IPS DF 4.7 (cell line): ENCODE measurements around the gene CASQ1.

Source experiments
- DNase-seq: peaks from one replicate; pipeline ENCODE4 v3.0.0-alpha.2; 2013; ENCODE audit warnings: low spot score; ENCODE audit errors: extremely low read depth

CASQ1 gene

DNA sequence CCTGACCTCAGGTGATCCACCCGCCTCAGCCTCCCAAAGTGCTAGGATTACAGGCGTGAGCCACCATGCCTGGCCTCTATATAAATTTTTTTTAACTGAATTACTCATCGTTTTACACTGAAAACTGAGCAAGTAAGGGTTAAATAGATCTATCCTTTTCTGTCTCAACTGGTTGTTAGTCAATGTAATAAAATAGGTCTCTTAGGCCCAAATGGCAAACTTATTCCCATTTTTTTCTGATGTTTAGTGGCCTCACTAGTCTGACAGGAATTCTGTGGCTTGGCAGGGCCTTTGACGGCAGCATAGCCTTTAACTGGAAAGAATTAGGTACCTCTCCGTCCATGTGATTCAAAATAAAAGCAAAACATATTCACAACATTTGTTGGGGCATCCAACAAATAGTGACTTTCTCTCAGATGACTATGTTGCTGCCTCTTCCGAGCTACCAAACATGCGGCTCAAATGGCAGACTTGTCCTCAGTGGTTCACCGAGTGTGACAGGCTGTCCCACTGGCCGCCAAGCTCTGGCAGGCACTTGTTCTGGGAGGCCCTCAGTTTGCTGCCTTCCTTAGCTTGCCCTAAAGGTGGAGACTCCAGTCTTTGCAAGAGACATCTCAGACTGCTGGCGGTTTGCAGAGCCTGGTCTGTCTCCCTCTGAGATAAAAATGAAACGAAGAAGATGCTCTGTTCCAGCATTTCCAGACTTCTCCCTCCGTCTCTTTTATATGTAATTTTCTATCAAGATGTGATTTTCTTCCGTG lies 21.6 kb upstream of the CASQ1 start:
- DNase-seq: no peak

DNA sequence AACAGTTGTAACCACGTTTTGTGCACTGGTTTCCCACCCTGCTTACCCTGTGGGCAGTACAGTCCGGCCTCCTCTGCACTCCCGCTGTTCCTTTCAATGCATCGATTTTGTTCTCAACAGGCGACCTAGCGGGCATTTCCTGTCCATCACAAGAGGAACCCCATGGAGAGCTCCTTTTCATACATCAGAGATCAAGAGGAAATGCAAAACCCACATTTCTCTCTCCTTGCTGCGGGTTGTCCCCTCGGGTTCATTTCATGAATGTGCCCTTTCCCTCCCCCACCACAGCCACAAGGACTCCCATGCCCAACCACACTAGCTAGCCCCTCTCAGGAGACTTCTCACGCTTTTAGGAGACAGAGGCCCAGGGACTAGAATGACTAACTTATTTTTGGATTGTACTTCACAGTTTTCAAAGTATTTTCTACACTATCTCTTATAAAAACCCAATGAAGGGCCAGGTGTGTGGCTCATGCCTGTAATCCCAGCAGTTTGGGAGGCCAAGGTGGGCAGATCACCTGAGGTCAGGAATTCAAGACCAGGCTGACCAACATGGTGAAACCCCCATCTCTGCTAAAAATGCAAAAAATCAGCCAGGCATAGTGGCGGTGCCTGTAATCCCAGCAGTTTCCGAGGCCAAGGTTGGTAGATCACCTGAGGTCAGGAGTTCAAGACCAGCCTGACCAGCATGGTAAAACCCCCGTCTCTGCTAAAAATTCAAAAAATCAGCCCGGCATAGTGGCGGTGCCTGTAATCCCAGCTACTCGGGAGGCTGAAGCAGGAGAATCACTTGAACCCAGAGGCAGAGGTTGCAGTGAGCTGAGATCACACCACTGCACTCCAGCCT lies 20.6 kb upstream of the CASQ1 start:
- peak; percentile 99 for DNase-seq

DNA sequence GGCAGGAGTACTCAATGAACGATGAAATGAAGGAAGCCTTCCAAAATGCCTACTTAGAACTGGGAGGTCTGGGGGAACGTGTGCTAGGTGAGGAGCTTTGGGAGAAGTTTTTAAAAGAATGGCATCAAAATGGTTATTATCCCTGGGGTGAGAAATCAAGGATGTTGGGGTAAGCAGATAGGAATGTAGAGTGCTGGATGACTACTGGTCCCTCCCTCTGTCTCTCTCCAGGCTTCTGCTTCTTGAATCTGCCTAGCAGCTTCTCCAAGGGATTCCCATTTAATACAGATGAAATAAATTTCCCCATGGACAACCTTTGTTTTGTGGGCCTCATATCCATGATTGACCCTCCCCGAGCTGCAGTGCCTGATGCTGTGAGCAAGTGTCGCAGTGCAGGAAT lies 19.0 kb upstream of the CASQ1 start:
- DNase-seq: no peak

DNA sequence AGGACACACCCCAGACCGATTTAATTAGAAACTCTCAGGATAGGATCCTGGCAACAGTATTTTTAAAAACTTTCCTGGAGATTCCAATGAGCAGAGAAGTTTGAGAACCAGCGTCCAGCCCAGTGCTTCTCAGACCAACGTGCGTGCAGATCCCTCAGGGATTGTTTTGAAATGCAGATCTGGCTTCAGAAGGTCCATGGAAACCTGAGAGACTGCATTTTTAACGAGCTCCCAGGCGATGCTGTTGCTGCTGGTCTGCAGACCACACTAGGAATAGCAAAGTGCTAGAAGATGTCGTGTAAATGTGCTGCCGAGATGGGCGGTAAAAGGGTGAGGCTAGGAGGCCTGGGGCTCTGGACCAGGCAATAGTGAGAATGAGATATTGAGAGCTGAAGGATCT lies 18.4 kb upstream of the CASQ1 start:
- no peak for DNase-seq

DNA sequence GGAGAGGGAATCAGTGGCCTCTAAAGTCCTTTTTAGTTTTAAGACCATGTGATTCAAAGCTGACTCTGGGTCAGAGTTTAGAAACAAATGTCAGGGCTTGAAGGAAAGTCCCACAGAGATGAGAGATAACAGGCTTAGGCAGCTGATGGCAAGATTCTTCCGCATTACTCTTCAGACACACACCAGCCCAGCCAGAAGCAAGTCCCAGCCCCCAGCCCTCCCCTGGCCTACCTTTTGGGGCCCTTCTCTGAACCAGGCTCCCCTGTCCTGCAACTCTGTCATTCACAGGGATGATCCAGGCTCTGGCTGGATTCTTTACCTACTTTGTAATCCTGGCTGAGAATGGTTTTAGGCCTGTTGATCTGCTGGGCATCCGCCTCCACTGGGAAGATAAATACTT lies 13.1 kb upstream of the CASQ1 start:
- no peak for DNase-seq

DNA sequence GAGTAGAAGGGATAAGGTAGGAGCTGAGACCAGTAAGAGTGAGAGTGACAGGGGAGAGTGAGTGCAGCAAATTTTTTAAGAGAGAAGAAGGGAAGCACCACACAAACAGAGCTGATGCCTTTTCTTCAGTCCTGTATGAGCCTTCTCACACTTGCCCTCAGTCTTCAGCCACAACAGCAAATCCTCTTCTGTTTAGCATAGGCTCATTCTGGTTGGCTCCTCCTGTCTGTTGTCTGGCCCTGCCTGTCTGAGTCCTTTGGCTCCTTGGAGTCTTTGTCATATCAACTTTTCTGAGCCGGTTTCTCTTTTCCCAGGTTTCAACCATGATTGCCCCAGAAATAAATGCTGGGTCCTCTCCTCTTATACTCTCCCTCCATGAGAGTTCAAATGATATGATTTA lies 12.7 kb upstream of the CASQ1 start:
- DNase-seq: no peak

DNA sequence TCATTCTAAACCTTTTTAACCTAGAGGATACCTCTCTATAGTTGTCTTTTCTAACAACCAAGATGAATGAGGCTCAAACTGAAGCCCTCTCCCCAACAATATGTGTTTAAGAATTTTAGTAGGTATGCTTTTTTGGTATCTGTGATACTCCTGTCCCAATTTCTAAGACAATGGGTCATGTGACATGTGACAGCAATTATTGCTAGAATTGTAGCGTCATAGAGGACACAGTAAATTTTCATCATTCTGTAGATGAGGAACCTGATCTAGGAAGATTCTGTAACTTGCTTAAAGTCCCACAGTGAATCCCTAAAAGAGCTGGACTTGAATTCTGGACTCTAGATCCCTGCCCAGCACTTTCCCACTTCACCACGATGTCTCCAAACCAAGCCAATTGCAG lies 11.6 kb upstream of the CASQ1 start:
- no peak for DNase-seq

DNA sequence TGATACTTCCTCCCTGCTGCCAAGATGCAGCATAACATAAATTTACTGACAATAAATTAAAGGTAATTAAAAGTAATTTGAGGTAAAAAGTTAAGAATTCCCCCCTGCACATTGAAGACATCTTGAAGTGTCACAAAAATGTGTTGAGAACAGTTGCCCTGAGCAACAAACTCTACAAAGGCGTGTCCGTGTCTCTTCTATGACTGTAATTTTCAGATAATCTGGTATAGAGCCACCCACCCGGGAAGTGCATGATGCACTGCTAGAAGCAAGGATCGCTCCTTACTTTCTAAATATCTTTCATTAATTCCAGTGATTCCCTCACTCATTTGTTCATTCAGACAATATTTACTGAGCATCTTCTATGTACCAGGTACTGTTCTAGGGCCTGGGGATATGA lies 11.0 kb upstream of the CASQ1 start:
- DNase-seq: no peak

DNA sequence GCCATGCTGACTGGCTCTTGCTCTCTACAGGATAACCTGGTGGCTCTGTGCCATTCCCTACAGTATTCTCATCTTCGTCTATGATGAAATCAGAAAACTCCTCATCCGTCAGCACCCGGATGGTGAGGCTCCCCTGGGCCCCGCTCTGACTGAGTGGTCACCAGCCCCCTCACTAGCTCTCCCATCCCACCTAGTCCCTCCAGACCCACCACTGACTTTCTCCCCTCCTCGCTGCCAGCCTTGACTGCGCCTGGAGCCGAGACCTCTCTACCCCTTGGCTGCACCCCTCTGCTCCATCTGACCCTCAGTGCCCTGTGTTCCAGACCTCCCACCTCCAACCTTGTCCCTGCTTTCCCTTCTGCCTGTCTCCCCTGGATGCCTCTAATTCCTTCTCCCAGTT lies 4.1 kb upstream of the CASQ1 start:
- no peak for DNase-seq

DNA sequence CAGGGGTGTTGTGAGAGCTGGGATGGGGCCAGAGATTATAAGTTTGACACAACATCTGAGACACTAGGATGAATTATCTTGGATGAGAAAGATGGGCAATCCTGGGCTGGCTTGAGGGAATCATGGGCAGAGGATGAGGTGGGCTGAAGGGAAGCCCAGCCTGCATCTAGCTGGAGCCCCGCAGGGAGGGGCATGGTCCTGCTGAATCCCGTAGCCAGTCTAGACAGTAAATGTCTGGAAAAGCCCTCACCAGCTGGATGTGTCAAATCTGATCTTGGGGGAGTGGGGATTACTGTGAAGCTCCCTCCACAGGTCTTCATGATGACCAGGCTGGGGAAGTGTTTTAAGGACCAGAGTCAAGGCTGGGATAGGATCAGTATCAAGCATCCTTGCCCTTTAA lies 3.6 kb upstream of the CASQ1 start:
- DNase-seq: no peak

DNA sequence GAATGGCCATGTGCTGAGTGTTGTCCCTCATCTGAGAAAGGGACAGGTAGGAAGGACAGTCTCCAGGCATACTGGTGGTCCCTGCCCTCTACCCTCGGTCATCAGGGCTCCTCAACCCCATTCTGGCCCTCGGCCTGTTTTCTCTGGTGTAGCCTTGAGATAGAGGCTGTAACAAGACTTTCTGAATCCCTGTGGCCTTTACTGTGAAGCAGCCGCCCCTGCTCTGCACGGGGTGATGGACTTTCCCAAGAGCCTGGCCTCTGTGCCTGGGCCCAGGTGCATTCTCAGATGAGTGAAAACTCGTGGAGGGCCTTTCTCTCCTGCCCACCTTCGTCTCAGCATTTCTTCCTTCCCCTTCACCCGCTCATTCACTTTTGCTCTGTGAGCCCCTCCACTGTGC lies 3.0 kb upstream of the CASQ1 start:
- DNase-seq: no peak

DNA sequence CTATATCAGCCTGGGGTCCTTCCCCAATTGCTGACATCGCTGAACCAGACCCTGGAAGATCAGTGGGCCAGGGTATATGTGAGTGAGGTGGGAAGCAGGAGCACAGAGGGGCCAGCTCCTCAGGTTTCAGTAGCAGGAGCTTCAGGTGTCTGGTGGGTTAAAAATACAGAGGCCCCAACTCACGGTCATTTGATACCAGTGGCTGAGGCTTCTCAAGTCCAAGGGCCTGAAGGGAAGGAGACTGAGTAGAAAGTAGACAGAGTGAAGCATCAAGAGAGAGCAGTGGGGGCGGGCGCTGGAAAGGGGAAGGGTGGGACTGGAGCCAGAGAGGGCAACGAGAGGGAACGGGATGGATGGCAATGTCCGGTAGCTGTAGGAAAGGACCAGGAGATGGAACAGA lies 2.0 kb upstream of the CASQ1 start:
- DNase-seq: no peak

DNA sequence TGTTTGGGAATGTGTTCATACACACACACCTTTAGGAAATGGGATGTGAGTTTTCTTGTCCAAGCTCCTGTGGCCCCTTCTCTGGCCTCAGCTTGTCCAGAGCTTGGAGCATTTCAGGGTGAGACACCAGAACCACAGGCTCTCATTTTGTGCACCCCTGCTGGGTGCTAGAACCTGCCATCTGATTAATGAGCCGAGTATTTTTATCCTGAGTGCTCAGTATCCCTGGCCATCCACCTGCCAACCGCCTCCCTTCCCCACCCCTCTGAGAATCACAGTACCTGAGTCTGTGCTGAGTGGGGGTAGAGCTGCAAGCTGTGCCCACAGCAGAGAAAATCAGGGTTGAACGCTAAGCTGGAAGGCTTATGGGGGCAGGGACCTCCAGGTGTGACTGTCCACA lies 1.4 kb downstream of the CASQ1 start:
- DNase-seq: no peak

DNA sequence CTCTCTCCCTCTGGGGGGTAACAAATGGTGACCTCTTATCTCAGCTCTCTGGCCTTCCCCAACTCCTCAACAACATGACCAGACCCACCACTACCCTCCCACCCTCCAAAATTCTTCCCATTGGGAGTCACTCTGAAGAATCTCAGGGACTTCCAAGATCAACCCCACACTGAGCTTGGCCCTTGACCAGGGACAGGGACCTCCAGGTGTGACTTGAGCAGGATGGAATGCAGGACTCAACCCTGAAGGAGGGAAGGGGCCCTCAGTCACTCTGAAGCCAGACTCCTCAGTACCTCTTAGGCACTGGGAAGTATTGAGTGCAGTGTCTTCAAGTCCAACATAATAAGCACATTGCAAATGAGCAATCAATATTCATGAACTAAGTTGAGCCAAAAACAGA lies 1.9 kb downstream of the CASQ1 start:
- DNase-seq: no peak

DNA sequence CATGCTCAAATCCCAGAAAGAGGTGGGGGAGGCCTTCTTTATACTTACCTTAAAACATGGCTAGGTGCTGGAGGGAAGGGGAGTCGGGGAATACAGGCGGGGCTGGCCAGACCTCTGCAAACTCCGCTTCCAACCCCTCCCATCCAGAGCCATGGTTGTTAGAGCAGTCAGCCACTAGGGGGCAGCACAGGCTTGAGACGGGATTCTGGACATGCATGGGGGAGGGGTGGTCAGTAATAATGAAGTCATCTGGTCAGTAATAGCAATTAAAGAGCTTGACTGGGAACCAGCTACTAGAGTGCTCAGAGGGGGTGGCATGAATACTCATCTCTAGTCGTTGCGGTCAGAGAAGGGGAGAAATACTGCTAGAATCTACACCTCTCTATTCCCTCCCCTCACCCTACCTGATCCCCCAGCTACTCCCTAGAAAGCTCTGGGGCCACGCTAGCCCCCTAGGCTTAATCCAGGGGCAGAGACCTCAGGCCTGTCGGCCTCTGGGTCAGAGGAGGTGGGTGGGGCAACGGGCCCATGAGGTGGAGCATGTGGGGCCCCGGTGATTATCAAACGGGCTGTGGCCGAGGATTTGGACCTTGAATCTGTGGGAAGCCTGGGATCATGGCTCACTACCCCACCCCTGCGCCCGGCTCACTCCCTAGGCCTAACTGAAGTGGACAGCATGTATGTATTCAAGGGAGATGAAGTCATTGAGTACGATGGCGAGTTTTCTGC lies 2.9 kb downstream of the CASQ1 start:
- DNase-seq: peak; percentile 90

DNA sequence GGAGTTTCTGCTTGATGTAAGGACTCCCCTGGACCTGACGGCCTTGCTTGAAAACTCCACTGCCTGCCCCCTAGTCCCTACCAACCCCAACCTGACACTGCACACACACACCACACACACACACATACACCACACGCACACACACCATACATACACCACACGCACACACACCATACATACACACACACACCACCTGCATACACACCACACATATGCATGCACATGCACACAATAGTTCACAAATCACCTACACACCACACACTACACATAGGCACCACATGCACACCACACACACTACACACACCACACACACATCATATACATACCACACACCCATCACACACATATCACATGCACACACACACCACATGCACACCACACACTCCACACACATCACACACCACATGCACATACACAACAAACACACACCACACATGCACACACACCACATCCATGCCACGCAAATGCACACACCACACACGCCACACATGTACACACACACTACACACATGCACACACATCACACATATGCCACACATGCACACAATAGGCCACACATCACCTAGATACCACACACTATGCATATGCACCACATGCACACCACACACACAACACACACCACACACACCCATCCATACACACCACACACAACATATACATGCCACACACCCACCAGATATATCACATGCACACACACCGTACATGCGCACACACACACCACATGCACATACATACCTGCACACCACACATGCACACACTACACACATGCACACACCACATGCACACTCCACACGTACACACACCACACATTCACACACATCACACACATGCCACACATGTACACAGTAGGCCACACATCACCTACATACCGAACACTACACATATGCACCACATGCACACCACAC lies 3.7 kb downstream of the CASQ1 start:
- no peak for DNase-seq

DNA sequence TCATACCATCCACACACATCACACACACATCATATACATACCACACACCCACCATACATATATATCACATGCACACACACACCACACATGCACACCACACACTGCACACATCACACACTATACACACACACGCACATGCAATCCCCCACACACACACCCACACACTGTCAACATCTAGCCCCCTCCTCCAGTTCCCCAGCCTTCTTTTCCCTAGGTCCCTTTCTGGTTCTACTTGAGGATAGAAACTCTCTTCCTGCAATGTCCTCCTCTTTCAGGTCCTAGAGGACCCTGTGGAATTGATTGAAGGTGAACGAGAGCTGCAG lies 4.3 kb downstream of the CASQ1 start:
- DNase-seq: no peak

DNA sequence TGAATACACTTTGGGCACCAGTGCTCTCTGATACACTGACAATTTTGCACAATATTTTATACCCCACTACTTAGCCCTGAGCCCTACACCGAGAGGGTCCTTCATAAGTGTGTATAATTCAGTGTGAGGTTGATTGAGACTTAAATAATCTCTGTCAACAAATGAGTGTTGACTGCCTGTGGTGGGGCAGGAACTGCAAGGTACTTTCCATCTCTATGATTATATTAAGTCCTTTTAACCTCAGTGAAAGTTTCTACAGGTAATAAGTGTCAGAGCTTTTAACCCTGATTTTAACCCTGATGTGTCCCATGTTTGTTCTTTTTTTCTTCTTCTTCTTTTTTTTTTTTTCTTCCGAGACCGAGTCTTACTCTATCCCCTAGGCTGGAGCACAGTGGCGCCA lies 5.8 kb downstream of the CASQ1 start:
- DNase-seq: no peak

DNA sequence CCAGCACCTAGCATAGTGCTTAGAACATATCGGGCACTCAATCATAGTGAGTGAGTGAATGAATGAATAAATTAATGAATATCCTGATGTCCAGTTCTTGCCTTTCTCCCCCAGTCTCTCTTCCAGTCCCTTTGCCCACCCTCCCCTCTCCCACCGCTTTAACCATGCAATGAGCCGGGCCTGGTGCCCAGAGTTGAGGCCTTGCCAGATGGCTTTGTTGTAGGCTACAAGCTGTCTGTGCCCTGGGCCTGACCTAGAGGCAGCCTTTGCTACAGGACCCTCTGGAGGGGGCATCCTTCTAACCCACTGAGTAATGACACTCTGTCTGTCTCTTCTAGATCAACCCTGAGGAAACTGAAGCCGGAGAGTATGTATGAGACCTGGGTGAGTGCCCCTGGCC lies 6.9 kb downstream of the CASQ1 start:
- DNase-seq: no peak

DNA sequence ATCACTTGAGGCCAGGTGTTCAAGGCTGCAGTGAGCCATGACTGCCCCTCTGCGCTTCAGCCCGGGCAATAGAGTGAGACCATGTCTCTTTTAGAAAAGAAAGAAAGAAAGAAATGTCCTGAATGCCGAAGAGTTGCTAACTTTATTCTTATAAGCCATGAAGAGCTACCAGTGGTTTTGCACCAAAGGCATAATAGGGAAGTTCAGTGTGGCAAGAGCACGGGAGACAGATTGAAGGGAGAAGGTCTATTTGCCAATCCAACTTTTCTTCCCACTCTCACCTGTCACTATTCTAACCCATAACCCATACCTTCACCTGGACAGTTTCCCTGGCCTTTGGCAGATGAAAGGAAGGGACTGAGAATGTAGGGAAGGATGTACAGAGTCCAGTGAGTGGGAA lies 10.4 kb downstream of the CASQ1 start:
- DNase-seq: no peak

DNA sequence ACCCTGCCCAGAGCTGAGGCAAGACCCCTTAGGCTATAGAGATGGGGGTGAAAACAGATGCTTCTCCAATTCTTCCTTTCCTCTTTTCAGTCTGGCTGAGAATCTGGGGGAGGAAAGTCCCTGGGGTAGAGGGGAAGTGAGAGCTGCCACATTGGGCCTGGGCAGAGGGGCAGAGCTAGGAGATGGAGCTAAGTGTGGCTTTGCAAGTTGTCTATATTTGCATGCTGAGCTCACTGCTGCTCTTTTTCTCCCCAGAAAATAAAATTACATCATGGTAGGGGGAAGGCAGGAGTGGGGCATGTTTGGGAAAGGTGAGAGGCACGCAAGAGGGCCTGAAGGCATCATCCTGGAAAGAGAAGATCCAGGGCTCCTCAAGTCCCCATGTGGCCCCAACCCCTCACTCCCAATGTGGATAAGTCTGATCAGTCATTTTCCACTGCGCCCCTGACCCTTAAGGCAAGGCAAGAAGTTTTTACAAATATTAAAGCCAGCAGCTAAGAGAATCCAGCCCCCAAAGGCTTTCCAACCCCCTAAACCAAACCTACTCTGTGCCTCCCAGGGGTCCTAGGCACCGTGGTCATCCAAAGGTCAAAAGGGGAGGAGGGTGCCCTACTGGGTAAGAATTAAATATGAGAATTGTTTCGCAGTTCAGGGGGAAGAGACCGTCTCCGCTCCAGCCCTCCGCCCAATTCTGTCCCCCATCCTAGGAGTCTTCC lies 14.3 kb downstream of the CASQ1 start:
- DNase-seq: no peak
